ENCODE measurements around the gene RNF223. TPM values are rescaled to one million over a fixed set of nuclear protein-coding genes. Genes with fewer than 3 reads are reported as not detected.
A peak's percentile ranks its signal among the peaks of the same experiment; 100 is the strongest.

The RNF223 gene
- total RNA-seq, 1 experiment from 2014 or later = not detected

- peaks cover 16 to 26% (median 16%) of the 10 kb centered on the region in 3 experiments for H3K36me3 Mint-ChIP-seq (ENCODE audit: insufficient read depth in 1 of 3, low read depth in 3 of 3)
- H3K4me3 Mint-ChIP-seq = peak overlapping the region; percentile 44 to 70; a peak in 4 of 5 replicates
- no peak overlapping the region for H2BK12ac ChIP-seq (ENCODE audit: insufficient read length, low read depth, low read length)
- no peak overlapping the region for H2BK15ac ChIP-seq (ENCODE audit: low read depth, low read length)
- H3K4me2 ChIP-seq (ENCODE audit: insufficient read depth, insufficient read length, low read length) = peak overlapping the region; percentile 27
- no peak for TF ChIP-seq CTCF (conservative IDR thresholded peaks at IDR 0.05)
- H3K27me3 ChIP-seq (ENCODE audit: insufficient read depth, low read length) = peaks cover 3% of the 10 kb centered on the region; the same call in 1 of the 2 replicates
- no peak overlapping the region for H4K5ac ChIP-seq (ENCODE audit: insufficient read length, low read depth, low read length)
- H4K8ac ChIP-seq (replicated peaks; ENCODE audit: insufficient read length, low read depth, low read length) = no peak overlapping the region
- peaks cover 8% of the 10 kb centered on the region for H3K23me2 ChIP-seq (ENCODE audit: insufficient read length, low read depth, low read length, poor library complexity, severe bottlenecking)
- no peaks in the 10 kb centered on the region for H4K20me1 ChIP-seq (ENCODE audit: control insufficient read depth, insufficient read depth, insufficient read length)
- H3K4ac ChIP-seq (ENCODE audit: low read depth, low read length) = no peak overlapping the region
- no peak overlapping the region for H3K14ac ChIP-seq (ENCODE audit: insufficient read depth, low read length)
- H4K91ac ChIP-seq (ENCODE audit: insufficient read length, low read depth, low read length) = no peak overlapping the region
- H3K4me1 ChIP-seq (ENCODE audit: insufficient read depth, low read length) = no peaks in the 10 kb centered on the region; the same call in 1 of the 2 replicates
- H3K79me2 ChIP-seq (ENCODE audit: insufficient read depth, low read length) = no peaks in the 10 kb centered on the region; the same call in 1 of the 2 replicates
- H3T11ph ChIP-seq (ENCODE audit: low read length) = no peak overlapping the region
- no peaks in the 10 kb centered on the region for H3K79me1 ChIP-seq (ENCODE audit: insufficient read depth, low read depth, low read length, poor library complexity, severe bottlenecking)
- no CpG with 5 or more reads among the region's 47 CpGs for WGBS (ENCODE audit: extremely low coverage, insufficient read length, low lambda C conversion rate)
- H3K9me3 Mint-ChIP-seq = peaks cover 8 to 15% of the 10 kb centered on the region in 2 experiments
- DNase-seq = no peak
- no peak overlapping the region for H2BK5ac ChIP-seq (ENCODE audit: insufficient read length, low read length)
- peaks cover 7% of the 10 kb centered on the region for H3K9me3 ChIP-seq (ENCODE audit: control insufficient read depth, low read depth, low read length)
- H2BK20ac ChIP-seq (ENCODE audit: low read depth, low read length, poor library complexity, severe bottlenecking) = no peak overlapping the region
- H3K27ac ChIP-seq (ENCODE audit: insufficient read length, low read depth, low read length) = no peak overlapping the region
- no peak overlapping the region for H3K18ac ChIP-seq (ENCODE audit: insufficient read length, low read depth, low read length)
- no peak overlapping the region for H3K27ac Mint-ChIP-seq
- no peak overlapping the region for H2BK120ac ChIP-seq (ENCODE audit: low read depth, low read length, poor library complexity, severe bottlenecking)
- H3K23ac ChIP-seq (ENCODE audit: insufficient read length, low read depth, low read length) = no peak overlapping the region
- H2AK5ac ChIP-seq (ENCODE audit: insufficient read length, low read length) = no peak overlapping the region
- no peak overlapping the region for H3K56ac ChIP-seq (ENCODE audit: insufficient read length, low read depth, low read length)
- H2AFZ ChIP-seq (ENCODE audit: low read length) = no peak overlapping the region
- peaks cover 41% of the 10 kb centered on the region for H3K27me3 Mint-ChIP-seq (ENCODE audit: low read depth)
- no peak overlapping the region for H3K9ac ChIP-seq (ENCODE audit: extremely low read depth, insufficient read length, low read length)
- H3K4me1 Mint-ChIP-seq = peaks cover 17 to 20% of the 10 kb centered on the region in 2 experiments
These were observed 42.8 kb upstream of the RNF223 start for GRCh38 chr1:1116701-1117468.
